ENCODE results near the gene AGAP2. TPM values are rescaled to one million over a fixed set of nuclear protein-coding genes. Genes with fewer than 3 reads are reported as not detected.

AGAP2 gene
- total RNA-seq, 1 experiment from 2014 or later, result 2.0 TPM

GRCh38 chr12:57771873-57772428, 33.4 kb upstream of the AGAP2 start, which contains the start of gene METTL1 (continued):
- TF ChIP-seq ZNF532 (CRISPR knock-in tag; IDR thresholded peaks at IDR 0.05; ENCODE audit: borderline replicate concordance), result no peak
- TF ChIP-seq RELA (CRISPR knock-in tag; IDR thresholded peaks at IDR 0.05; ENCODE audit: borderline replicate concordance), result peak; percentile 78; the same call in 1 of the 2 replicates
- TF ChIP-seq GTF2I (CRISPR knock-in tag; conservative IDR thresholded peaks at IDR 0.05), result 0 out of 2 replicates have a peak, but pooled peaks have one; percentile 53
- TF ChIP-seq EMX1 (CRISPR knock-in tag; IDR thresholded peaks at IDR 0.05), result no peak
- no peak for TF ChIP-seq ZNF263 (CRISPR knock-in tag; IDR thresholded peaks at IDR 0.05; ENCODE audit: low read depth)
- peak; percentile 88; the same call in 1 of the 2 replicates for TF ChIP-seq MYBL2 (CRISPR knock-in tag; IDR thresholded peaks at IDR 0.05)
- peak; percentile 96 for TF ChIP-seq FOXK1 (CRISPR knock-in tag; IDR thresholded peaks at IDR 0.05)
- no peak; the same call in 1 of the 2 replicates for TF ChIP-seq SMAD3 (CRISPR knock-in tag; IDR thresholded peaks at IDR 0.05; ENCODE audit: borderline replicate concordance)
- TF ChIP-seq NR3C1 (CRISPR knock-in tag; conservative IDR thresholded peaks at IDR 0.05; ENCODE audit: low read depth), result no peak
- no peak for TF ChIP-seq KAT7 (CRISPR knock-in tag; IDR thresholded peaks at IDR 0.05; ENCODE audit: borderline replicate concordance)
- 0 out of 2 replicates have a peak, but pooled peaks have one; percentile 15 for TF ChIP-seq ZNF512 (CRISPR knock-in tag; IDR thresholded peaks at IDR 0.05; ENCODE audit: borderline replicate concordance)
- no peak for TF ChIP-seq ZNF219 (CRISPR knock-in tag; IDR thresholded peaks at IDR 0.05; ENCODE audit: borderline replicate concordance)
- no peak for TF ChIP-seq HMGA2 (CRISPR knock-in tag; IDR thresholded peaks at IDR 0.05)
- no peak for TF ChIP-seq ZNF416 (CRISPR knock-in tag; IDR thresholded peaks at IDR 0.05)
- TF ChIP-seq ZNF396 (CRISPR knock-in tag; IDR thresholded peaks at IDR 0.05; ENCODE audit: borderline replicate concordance), result no peak
- TF ChIP-seq CTCF (IDR thresholded peaks at IDR 0.05), result no peak
- TF ChIP-seq CREM (CRISPR knock-in tag; IDR thresholded peaks at IDR 0.05), result peak; percentile 97
- no peak for TF ChIP-seq PRRX2 (CRISPR knock-in tag; IDR thresholded peaks at IDR 0.05)
- TF ChIP-seq ARID4B (CRISPR knock-in tag; IDR thresholded peaks at IDR 0.05; ENCODE audit: borderline replicate concordance), result peak; percentile 93
- TF ChIP-seq SP1 (CRISPR knock-in tag; conservative IDR thresholded peaks at IDR 0.05), result peak; percentile 100
- TF ChIP-seq GRHL2 (CRISPR knock-in tag; IDR thresholded peaks at IDR 0.05; ENCODE audit: insufficient replicate concordance, severe bottlenecking), result no peak
- TF ChIP-seq TP53 (CRISPR knock-in tag; IDR thresholded peaks at IDR 0.05), result peak; percentile 82
- peak; percentile 100 for TF ChIP-seq MAX (CRISPR knock-in tag; IDR thresholded peaks at IDR 0.05)
- TF ChIP-seq NR1H2 (CRISPR knock-in tag; IDR thresholded peaks at IDR 0.05), result no peak
- 0 out of 2 replicates have a peak, but pooled peaks have one; percentile 17 for TF ChIP-seq ATF3 (CRISPR knock-in tag; conservative IDR thresholded peaks at IDR 0.05)
